Parathyroid adenoma (tissue), 2 donors: Measurements from ENCODE around the gene PTPN7.
"Not testable (repeated sequence)": the region's sequence is repeated elsewhere in the genome, so short reads cannot be mapped to it uniquely, and the experiment has no call there.

Source experiments
- H2AFZ ChIP-seq: fragments of 300-600 bp; sonication (generic); one replicate; pipeline ENCODE4 v1.7.0; 2017; ENCODE audit warnings: antibody characterized with exemption, mild to moderate bottlenecking
- H3K27ac ChIP-seq: fragments of 300-600 bp; sonication (generic); one replicate; pipeline ENCODE4 v1.7.0; 2017
- H3K27me3 ChIP-seq: fragments of 300-600 bp; sonication (generic); one replicate; pipeline ENCODE4 v1.7.0; 2017; ENCODE audit warnings: low read length; ENCODE audit not compliant: control insufficient read depth, insufficient read depth
- H3K36me3 ChIP-seq: fragments of 300-600 bp; sonication (generic); one replicate; pipeline ENCODE4 v1.7.0; 2017; ENCODE audit warnings: low read length; ENCODE audit not compliant: control insufficient read depth, insufficient read depth
- H3K4me1 ChIP-seq: fragments of 300-600 bp; sonication (generic); one replicate; pipeline ENCODE4 v1.7.0; 2017; ENCODE audit warnings: control low read depth
- H3K4me2 ChIP-seq: fragments of 300-600 bp; sonication (generic); one replicate; pipeline ENCODE4 v1.7.0; 2017; ENCODE audit warnings: low read length
- H3K4me3 ChIP-seq: fragments of 300-600 bp; sonication (generic); one replicate; pipeline ENCODE4 v1.7.0; 2017; ENCODE audit warnings: low read depth, low read length
- H3K79me2 ChIP-seq: fragments of 300-600 bp; sonication (generic); one replicate; pipeline ENCODE4 v1.7.0; 2017; ENCODE audit warnings: control low read depth
- H3K9ac ChIP-seq: fragments of 300-600 bp; sonication (generic); one replicate; pipeline ENCODE4 v1.7.0; 2017; ENCODE audit warnings: mild to moderate bottlenecking
- H3K9me3 ChIP-seq: fragments of 300-600 bp; sonication (generic); one replicate; pipeline ENCODE4 v1.7.0; 2017; ENCODE audit warnings: low read length; ENCODE audit not compliant: control insufficient read depth
- CTCF ChIP-seq: fragments of 300-600 bp; sonication (generic); IDR thresholded peaks from one replicate; pipeline ENCODE4 v1.7.0; 2017; ENCODE audit warnings: antibody characterized with exemption, mild to moderate bottlenecking
- donor health status: primary hyperparathyroidism.

PTPN7 gene

GRCh38 chr1:202146993-202147392, 13.4 kb downstream of the PTPN7 start:
- Histone ChIP-seq H3K27ac (no peak overlapping the region), H3K9ac (no peak overlapping the region), H3K27me3 (no peaks in the 10 kb centered on the region), H3K4me1 (peaks cover 2% of the 10 kb centered on the region), H3K79me2 (peaks cover 11% of the 10 kb centered on the region), H3K9me3 (no peaks in the 10 kb centered on the region), H3K4me3 (no peak overlapping the region), H2AFZ (no peak overlapping the region), H3K36me3 (no peaks in the 10 kb centered on the region), H3K4me2 (no peak overlapping the region)
- TF ChIP-seq CTCF = no peak

- Histone ChIP-seq H3K9me3 (no peaks in the 10 kb centered on the region), H3K79me2 (peaks cover 11% of the 10 kb centered on the region), H3K4me1 (peaks cover 2% of the 10 kb centered on the region), H3K4me2 (no peak overlapping the region), H3K4me3 (no peak overlapping the region), H3K27ac (no peak overlapping the region), H3K36me3 (no peaks in the 10 kb centered on the region), H2AFZ (no peak overlapping the region), H3K9ac (no peak overlapping the region), H3K27me3 (no peaks in the 10 kb centered on the region)
- TF ChIP-seq CTCF = no peak
Observed at GRCh38 chr1:202146279-202146678, 14.1 kb downstream of the PTPN7 start.

GRCh38 chr1:202145744-202146140, 14.7 kb downstream of the PTPN7 start:
- peaks cover 11% of the 10 kb centered on the region for H3K79me2 ChIP-seq
- not testable (repeated sequence) for H3K9ac ChIP-seq, H3K27me3 ChIP-seq, H3K4me3 ChIP-seq, H3K4me2 ChIP-seq, H3K36me3 ChIP-seq, H3K27ac ChIP-seq, H3K9me3 ChIP-seq, H2AFZ ChIP-seq, H3K4me1 ChIP-seq

GRCh38 chr1:202145068-202145743, 15.2 kb downstream of the PTPN7 start:
- Histone ChIP-seq H3K4me2 (peak overlapping the region; percentile 95), H3K4me1 (peaks cover 2% of the 10 kb centered on the region), H3K36me3 (no peaks in the 10 kb centered on the region), H3K27me3 (no peaks in the 10 kb centered on the region), H3K9me3 (no peaks in the 10 kb centered on the region), H3K79me2 (peaks cover 11% of the 10 kb centered on the region), H3K27ac (no peak overlapping the region), H3K4me3 (peak overlapping the region; percentile 80), H2AFZ (peak overlapping the region; percentile 78), H3K9ac (no peak overlapping the region)
- TF ChIP-seq CTCF = no peak

- peak within 1 kb of the TSS; percentile 46 for H3K27ac ChIP-seq
- no peaks in the 10 kb centered on the region for H3K36me3 ChIP-seq
- peak within 1 kb of the TSS; percentile 78 for H2AFZ ChIP-seq
- H3K27me3 ChIP-seq = no peaks in the 10 kb centered on the region
- peak within 1 kb of the TSS; percentile 95 for H3K4me2 ChIP-seq
- H3K4me3 ChIP-seq = peak within 1 kb of the TSS; percentile 87
- H3K9ac ChIP-seq = peak within 1 kb of the TSS; percentile 72
- peaks cover 11% of the 10 kb centered on the region for H3K79me2 ChIP-seq
- H3K4me1 ChIP-seq = peaks cover 2% of the 10 kb centered on the region
- H3K9me3 ChIP-seq = no peaks in the 10 kb centered on the region
- TF ChIP-seq CTCF = no peak
Observed at GRCh38 chr1:202144402-202145067, 15.9 kb downstream of the PTPN7 start, which contains the start of gene ARL8A. ARL8A (minus strand) TSS chr1:202144737; CDS start chr1:202144572, 165 bp downstream.
